HG02571 (cell line): Measurements from ENCODE around the gene MLLT3.
"Not testable (repeated sequence)": the region's sequence is repeated elsewhere in the genome, so short reads cannot be mapped to it uniquely, and the experiment has no call there.

Source experiments
- ATAC-seq: cut with Tn5 transposase; IDR thresholded peaks from one replicate; pipeline ENCODE4 v1.9.1; 2021; ENCODE audit warnings: mild to moderate bottlenecking, moderate library complexity; ENCODE audit not compliant: unreplicated experiment

MLLT3 gene

GRCh38 chr9:20599195-20599594 lies 23.1 kb downstream of the MLLT3 start:
- no peak for ATAC-seq

GRCh38 chr9:20598367-20598766 lies 23.9 kb downstream of the MLLT3 start:
- ATAC-seq: no peak

- no peak for ATAC-seq
Measured at GRCh38 chr9:20597862-20598261, 24.4 kb downstream of the MLLT3 start.

- ATAC-seq: no peak
Measured at GRCh38 chr9:20594608-20595007, 27.7 kb downstream of the MLLT3 start.

GRCh38 chr9:20593537-20593936 lies 28.8 kb downstream of the MLLT3 start:
- no peak for ATAC-seq

GRCh38 chr9:20593105-20593504 lies 29.2 kb downstream of the MLLT3 start:
- ATAC-seq: no peak

- ATAC-seq: no peak
Measured at GRCh38 chr9:20592673-20593072, 29.6 kb downstream of the MLLT3 start.

GRCh38 chr9:20591223-20591622 lies 31.1 kb downstream of the MLLT3 start:
- no peak for ATAC-seq

GRCh38 chr9:20584968-20585643 lies 37.2 kb downstream of the MLLT3 start:
- ATAC-seq: no peak

GRCh38 chr9:20583088-20583487 lies 39.2 kb downstream of the MLLT3 start:
- ATAC-seq: not testable (repeated sequence)

GRCh38 chr9:20582150-20582549 lies 40.1 kb downstream of the MLLT3 start:
- ATAC-seq: no peak

GRCh38 chr9:20580673-20581072 lies 41.6 kb downstream of the MLLT3 start:
- ATAC-seq: no peak

GRCh38 chr9:20579524-20580314 lies 42.6 kb downstream of the MLLT3 start:
- ATAC-seq: no peak

- ATAC-seq: no peak
Measured at GRCh38 chr9:20573023-20573422, 49.3 kb downstream of the MLLT3 start.

- ATAC-seq: no peak
Measured at GRCh38 chr9:20570756-20571155, 51.5 kb downstream of the MLLT3 start.

GRCh38 chr9:20570087-20570486 lies 52.2 kb downstream of the MLLT3 start:
- ATAC-seq: no peak

- no peak for ATAC-seq
Measured at GRCh38 chr9:20569525-20569924, 52.8 kb downstream of the MLLT3 start.

GRCh38 chr9:20568400-20568799 lies 53.9 kb downstream of the MLLT3 start:
- no peak for ATAC-seq

GRCh38 chr9:20566401-20566800 lies 55.9 kb downstream of the MLLT3 start:
- no peak for ATAC-seq

- no peak for ATAC-seq
Measured at GRCh38 chr9:20564650-20565049, 57.6 kb downstream of the MLLT3 start.

- ATAC-seq: no peak
Measured at GRCh38 chr9:20563917-20564316, 58.4 kb downstream of the MLLT3 start.

GRCh38 chr9:20562051-20562450 lies 60.2 kb downstream of the MLLT3 start:
- ATAC-seq: no peak
